Left hindlimb (tissue), 1 donor: ENCODE measurements around the gene PLCL1.

Experiments used
- DNase-seq: peaks from one replicate; pipeline ENCODE4 v3.0.0-alpha.2; 2018

Gene PLCL1

GRCh38 chr2:197929886-197930227 is 125.5 kb downstream of the PLCL1 start:
- no peak for DNase-seq

GRCh38 chr2:197930570-197931278 is 126.3 kb downstream of the PLCL1 start:
- DNase-seq, result no peak

- DNase-seq, result no peak
Measured at GRCh38 chr2:197931661-197932312, 127.4 kb downstream of the PLCL1 start.

GRCh38 chr2:197932374-197932773 is 128.0 kb downstream of the PLCL1 start:
- no peak for DNase-seq

GRCh38 chr2:197934261-197934933 is 130.0 kb downstream of the PLCL1 start:
- DNase-seq, result no peak

GRCh38 chr2:197934934-197935289 is 130.5 kb downstream of the PLCL1 start:
- DNase-seq, result no peak

GRCh38 chr2:197937814-197938213 is 133.4 kb downstream of the PLCL1 start:
- DNase-seq, result no peak

GRCh38 chr2:197938555-197938954 is 134.2 kb downstream of the PLCL1 start:
- DNase-seq, result no peak

GRCh38 chr2:197939787-197940186 is 135.4 kb downstream of the PLCL1 start:
- DNase-seq, result no peak

- DNase-seq, result no peak
Measured at GRCh38 chr2:197940382-197940781, 136.0 kb downstream of the PLCL1 start.

GRCh38 chr2:197941715-197942114 is 137.3 kb downstream of the PLCL1 start:
- DNase-seq, result no peak

GRCh38 chr2:197943731-197944130 is 139.3 kb downstream of the PLCL1 start:
- DNase-seq, result no peak

- no peak for DNase-seq
Measured at GRCh38 chr2:197944416-197945096, 140.2 kb downstream of the PLCL1 start.

- DNase-seq, result no peak
Measured at GRCh38 chr2:197946562-197946961, 142.2 kb downstream of the PLCL1 start.

GRCh38 chr2:197947219-197947757 is 142.9 kb downstream of the PLCL1 start:
- DNase-seq, result no peak

- no peak for DNase-seq
Measured at GRCh38 chr2:197949224-197949623, 144.8 kb downstream of the PLCL1 start.

- DNase-seq, result no peak
Measured at GRCh38 chr2:197950006-197950405, 145.6 kb downstream of the PLCL1 start.

GRCh38 chr2:197950724-197951123 is 146.3 kb downstream of the PLCL1 start:
- no peak for DNase-seq

GRCh38 chr2:197952540-197953202 is 148.3 kb downstream of the PLCL1 start:
- no peak for DNase-seq

GRCh38 chr2:197954328-197954727 is 149.9 kb downstream of the PLCL1 start:
- no peak for DNase-seq

- DNase-seq, result no peak
Measured at GRCh38 chr2:197958592-197959150, 154.3 kb downstream of the PLCL1 start.

- DNase-seq, result no peak
Measured at GRCh38 chr2:197959383-197959782, 155.0 kb downstream of the PLCL1 start.

GRCh38 chr2:197960786-197961185 is 156.4 kb downstream of the PLCL1 start:
- no peak for DNase-seq
